GM20000 (cell line): ENCODE results near the gene SLC26A1.
"Not testable (repeated sequence)": the region's sequence is repeated elsewhere in the genome, so short reads cannot be mapped to it uniquely, and the experiment has no call there.

Experiments used
- DNase-seq: peaks from one replicate; pipeline ENCODE4 v3.0.0; 2012; ENCODE audit warnings: low spot score
- TF ChIP-seq, protein P1 (sequence below): IDR thresholded peaks from 2 replicates; pipeline ENCODE4 v1.5.1; 2012; ENCODE audit warnings: mild to moderate bottlenecking, control low read depth; ENCODE audit errors: extremely low read depth, missing control alignments

SLC26A1 gene

DNA sequence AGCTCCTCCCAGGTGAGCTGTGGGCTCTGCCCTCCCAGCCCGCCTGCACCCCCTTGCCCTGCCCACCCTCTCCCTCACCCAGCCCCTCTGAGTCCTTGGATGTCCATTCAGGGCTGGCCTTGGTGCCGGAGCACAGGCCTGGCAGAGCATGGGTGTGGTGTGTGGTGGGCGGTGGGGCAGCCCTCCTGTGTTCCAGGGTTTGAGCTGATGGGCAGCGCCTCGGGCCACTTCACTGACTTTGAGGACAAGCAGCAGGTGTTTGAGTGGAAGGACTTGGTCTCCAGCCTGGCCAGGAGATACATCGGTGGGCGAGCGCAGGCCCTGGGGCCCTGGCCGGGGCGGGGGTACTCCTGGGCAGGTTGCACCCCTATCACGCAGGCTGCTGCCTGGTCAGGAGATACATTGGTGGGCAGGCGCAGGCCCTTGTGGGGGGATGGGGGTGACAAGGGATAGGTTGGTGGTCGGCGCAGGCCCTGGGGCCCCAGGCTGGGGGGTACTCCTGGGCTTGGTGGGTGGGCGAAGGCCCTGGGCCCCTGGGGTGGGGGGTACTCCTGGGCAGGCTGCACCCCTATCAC lies 7.6 kb upstream of the SLC26A1 start:
- no peak for DNase-seq
- TF ChIP-seq, protein P1, sequence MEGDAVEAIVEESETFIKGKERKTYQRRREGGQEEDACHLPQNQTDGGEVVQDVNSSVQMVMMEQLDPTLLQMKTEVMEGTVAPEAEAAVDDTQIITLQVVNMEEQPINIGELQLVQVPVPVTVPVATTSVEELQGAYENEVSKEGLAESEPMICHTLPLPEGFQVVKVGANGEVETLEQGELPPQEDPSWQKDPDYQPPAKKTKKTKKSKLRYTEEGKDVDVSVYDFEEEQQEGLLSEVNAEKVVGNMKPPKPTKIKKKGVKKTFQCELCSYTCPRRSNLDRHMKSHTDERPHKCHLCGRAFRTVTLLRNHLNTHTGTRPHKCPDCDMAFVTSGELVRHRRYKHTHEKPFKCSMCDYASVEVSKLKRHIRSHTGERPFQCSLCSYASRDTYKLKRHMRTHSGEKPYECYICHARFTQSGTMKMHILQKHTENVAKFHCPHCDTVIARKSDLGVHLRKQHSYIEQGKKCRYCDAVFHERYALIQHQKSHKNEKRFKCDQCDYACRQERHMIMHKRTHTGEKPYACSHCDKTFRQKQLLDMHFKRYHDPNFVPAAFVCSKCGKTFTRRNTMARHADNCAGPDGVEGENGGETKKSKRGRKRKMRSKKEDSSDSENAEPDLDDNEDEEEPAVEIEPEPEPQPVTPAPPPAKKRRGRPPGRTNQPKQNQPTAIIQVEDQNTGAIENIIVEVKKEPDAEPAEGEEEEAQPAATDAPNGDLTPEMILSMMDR: no peak

DNA sequence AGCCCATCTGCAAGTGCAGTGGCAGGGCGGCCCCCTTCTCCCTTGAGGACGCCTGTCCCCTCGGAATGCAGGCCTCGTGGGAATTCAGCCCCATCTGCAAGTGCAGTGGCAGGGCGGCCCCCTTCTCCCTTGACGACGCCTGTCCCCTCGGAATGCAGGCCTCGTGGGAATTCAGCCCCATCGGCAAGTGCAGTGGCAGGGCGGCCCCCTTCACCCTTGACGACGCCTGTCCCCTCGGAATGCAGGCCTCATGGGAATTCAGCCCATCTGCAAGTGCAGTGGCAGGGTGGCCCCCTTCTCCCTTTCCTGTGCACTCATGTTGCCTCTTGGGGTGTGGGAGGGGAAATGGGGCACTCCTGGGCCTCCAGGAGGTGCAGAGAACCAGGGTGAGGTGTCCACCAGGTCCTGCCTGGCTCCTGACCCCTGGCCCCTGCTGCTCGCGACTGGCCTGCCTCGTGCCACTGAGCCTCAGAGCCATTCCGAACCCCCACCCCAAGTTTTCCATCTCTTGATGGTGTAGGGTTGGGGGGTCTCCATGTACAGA lies 6.8 kb upstream of the SLC26A1 start:
- TF ChIP-seq, protein P1: no peak
- DNase-seq: no peak

DNA sequence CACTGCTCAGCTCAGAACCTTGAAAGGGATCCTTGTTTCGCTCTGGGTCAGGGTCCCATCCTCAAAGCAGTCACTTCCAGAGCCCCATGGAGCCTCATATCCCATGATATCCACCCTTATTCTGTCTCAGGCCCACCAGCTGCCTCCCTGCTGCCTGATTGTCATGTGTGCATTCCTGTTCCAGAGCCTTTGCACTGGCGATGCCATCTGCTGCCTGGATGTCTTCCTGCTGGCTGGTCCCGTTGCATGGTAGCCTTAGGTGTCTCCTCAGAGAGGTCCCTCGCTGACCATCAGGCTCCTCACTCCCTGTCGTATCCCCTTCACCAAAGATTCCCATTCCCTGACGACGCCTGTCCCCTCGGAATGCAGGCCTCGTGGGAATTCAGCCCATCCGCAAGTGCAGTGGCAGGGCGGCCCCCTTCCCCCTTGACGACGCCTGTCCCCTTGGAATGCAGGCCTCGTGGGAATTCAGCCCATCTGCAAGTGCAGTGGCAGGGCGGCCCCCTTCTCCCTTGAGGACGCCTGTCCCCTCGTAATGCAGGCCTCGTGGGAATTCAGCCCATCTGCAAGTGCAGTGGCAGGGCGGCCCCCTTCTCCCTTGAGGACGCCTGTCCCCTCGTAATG lies 6.1 kb upstream of the SLC26A1 start:
- not testable (repeated sequence) for DNase-seq

DNA sequence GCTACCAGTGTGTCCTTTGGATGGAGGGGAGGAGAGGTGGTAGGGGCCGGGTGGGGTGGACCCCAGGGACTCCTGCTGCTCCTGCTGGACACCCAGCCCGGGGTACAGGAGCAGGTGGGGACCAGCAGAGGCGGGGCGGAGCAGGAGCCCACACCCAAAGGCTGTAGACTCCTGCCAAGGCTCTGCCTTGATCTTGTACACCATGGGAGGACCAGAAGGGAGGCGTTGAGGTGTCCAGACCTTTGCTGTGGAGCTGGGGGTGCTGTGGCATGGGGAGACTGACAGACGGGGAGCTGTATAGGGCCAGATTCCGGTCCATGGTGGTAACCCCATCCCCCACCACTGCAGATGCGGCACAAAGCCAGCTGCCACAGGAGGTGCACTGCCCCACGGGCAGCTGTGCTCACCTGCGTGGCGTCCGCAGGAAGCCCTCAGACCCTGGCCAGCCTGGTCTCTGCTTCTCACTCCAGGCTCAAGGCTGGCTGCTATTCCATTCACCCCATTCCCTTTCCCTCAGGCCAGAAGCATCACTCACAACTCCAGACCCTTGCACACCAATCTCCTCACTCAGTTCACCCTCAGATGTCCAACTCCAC lies 5.0 kb upstream of the SLC26A1 start:
- TF ChIP-seq, protein P1: no peak
- DNase-seq: no peak

DNA sequence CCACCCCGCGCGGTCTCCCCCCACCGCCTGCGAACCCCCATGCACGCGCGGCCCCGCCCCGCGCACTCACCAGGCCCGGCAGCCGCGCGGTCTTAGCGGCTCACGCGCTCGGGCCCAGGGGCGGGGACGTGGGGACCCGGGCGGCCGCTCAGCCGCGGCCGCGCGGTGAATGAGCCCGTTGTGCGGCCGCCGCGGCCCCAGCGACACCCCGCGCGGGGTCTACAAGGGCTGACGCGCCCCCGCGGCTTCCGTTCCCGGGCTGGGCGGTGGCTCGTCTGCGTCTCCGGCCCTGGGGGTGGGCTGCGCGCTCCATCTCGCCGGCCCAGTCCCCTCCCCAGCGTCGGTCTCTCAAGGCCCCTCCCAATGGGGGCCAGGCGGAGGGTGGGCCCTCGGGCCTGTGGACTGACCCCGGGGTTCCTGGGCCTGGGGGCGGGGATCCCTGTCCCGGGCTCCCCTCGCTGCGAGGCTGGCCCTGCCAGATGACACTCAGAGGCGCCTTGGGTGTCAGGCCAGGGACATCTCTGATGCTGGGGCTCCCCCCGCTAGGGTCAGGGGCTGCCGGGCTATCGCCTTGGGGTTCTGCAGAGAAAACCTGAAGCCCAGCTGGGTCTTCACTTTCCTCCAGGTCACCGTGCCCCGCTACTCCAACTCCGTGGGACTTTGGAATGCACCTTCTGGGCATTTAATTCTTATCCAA lies 4.3 kb upstream of the SLC26A1 start:
- DNase-seq: no peak

DNA sequence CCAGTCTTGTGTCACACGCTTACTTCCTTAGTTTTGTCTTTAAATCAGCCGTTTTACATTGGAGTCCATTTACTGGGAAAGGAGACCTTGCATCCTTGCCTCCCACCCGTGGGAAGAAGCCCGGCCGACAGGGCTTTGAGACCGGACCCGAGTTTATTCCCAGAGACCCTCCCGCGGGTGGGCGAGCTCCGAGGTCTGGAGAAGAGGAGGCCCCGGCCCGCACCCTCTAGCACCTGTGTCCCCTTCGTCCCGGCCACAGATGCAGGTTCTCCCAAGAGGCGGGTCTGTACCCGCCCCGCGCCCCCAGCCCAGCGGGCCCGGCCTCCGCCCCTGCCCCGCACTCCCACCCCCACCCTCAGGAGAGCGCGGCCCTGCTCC lies 3.8 kb upstream of the SLC26A1 start:
- TF ChIP-seq, protein P1: no peak
- no peak for DNase-seq

More for the DNA sequence above, 4.3 kb upstream of the SLC26A1 start:
- TF ChIP-seq, protein P1: no peak

DNA sequence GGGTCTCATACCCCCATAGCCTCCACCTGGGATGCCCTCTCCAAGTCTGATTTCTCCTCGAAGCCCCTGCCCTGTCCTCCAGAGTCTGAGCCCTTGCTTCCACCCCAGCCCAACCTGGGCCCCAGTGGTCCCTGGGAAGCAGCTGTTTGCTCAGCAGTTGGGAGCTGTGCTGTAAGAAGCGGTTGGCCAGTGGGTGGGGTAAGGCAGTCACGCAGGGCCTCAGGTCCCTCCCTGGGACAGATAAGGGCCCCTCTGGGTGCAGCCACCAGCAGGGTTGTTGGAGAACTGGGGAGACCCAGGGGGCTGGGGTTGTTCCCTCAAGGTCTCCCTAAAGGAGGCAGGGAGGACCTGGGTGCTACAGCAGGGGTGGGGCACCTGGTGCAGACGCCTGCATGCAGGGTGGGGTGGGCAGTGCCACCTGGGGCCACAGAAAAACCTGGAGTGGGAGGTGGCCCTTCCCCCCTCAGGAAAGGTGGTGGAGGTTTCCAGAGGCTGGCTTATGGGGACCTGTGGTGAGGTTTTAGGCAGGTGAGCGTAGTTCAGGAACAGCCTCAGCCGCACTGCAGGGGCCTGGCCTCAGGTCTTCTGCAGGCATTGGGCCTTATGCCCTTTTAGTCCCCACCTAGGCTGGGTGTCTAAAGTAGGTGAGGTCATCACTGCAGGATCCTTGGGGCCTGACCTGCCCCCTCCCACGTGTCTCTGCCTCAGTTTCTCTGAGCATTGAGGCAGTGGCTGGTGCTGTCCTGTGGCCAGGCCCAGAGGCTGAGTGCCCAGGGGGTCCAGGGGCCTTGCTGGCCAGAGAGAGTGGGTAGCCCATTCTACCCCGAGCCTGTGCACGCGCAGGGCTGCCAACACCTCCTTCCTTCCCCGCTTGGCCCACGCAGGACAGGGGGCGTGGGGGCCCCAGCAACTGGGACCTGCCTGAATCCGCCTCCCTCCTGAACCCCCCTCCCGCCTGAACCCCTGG lies 3.1 kb upstream of the SLC26A1 start:
- no peak for DNase-seq
- TF ChIP-seq, protein P1: no peak
